Activated CD8-positive, alpha-beta memory T cell treated with anti-CD3 and anti-CD28 coated beads for 1 hour (primary cell): ENCODE results near the gene FAM20A.

Source experiments
- DNase-seq, 2 donors: peaks; one replicate each; pipeline ENCODE4 v3.0.0-alpha.2; 2020; ENCODE audit warnings: low read depth in 1 of 2; ENCODE audit errors: extremely low read depth in 1 of 2

Gene FAM20A

DNA sequence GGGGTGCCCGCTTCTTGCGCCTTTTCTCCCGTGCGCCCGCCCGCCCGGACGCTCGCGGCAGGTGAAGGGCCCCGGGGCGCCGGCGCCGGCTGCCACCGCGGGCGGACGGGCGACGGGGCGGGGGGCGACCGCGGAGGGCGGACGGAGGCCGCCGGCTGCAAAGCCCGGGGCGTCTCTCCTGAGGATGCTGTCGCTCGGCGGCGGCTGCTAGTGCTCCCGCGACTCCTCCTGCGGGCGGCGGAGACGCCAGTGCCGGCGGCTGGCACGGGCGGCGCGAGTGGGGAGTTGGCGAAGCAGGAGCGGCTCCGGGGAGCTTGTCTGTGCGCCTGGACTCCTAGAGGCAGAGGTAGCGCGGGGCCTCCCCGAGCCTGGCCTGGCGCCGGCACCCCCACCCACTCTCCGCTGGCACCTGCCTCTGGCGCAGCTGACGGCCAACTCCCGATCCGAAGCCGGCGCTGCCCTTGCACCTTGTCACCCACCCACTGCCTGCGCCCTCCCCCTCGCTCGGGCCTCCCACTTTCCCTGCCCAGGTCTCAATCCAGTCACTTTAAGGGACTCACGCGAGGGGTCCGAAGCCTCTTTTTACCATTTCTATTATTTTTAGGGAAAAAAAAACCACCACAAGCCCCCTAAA lies at the start of gene FAM20A:
Gene FAM20A, minus strand, starts transcription at position 437 of the 634 bp plus-strand sequence. CDS start 701 bp downstream, outside the sequence.
- no peak for DNase-seq

GRCh38 chr17:68649324-68649723 lies 48.2 kb upstream of the FAM20A start:
- DNase-seq, result no peak

DNA sequence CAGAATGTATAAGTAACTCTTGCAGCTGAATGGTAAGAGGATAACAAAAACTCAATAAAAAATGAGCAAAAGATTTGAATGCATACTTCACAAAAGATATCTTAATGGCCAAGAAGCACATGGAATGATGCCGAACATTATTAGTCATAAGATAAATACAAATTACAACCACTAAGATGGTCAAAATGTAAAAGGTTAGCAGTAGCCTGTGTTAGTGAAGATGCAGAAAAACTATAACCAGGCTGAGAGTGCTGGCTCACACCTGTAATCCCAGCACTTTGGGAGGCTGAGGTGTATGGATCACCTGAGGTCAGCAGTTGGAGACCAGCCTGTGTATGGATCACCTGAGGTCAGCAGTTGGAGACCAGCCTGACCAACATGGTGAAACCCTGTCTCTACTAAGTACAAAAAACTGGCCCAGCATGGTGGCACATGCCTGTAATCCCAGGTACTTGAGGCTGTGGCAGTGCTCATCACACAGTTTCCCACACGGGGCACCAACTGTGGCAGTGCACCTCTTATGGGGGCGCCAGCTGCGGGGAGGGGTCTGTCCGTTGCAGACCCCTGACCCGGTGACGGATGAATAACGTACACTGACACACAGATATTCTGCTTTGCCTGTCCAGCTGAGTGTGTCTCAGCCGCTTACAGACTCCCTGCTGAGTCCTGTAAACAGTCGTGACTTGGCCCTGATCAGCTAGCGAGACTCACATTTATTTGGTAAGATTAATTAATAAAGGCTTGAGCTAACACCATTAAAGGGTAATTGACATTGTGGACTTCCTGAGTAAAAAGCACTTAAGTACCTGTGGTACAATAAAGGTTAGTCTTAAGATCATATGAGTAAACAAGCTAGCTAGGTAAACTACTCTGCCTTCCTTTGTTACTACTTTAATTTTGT lies 45.7 kb upstream of the FAM20A start:
- DNase-seq, result no peak

DNA sequence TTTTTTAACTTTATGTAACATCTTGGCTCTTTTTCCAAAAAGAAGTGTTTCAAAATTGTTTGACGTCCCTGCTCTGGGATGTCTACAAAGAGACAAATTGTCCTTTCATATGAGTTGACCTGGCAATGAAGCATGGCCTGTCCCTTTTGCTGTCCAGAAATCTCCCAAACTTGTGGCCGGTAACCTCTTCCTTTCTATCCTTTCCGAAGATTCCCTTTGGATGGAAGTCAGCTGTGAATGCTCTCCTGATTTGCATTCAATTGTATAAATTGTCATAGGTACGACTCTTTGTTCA lies 40.9 kb upstream of the FAM20A start:
- no peak for DNase-seq

GRCh38 chr17:68641276-68642117 lies 40.3 kb upstream of the FAM20A start:
- no peak for DNase-seq

DNA sequence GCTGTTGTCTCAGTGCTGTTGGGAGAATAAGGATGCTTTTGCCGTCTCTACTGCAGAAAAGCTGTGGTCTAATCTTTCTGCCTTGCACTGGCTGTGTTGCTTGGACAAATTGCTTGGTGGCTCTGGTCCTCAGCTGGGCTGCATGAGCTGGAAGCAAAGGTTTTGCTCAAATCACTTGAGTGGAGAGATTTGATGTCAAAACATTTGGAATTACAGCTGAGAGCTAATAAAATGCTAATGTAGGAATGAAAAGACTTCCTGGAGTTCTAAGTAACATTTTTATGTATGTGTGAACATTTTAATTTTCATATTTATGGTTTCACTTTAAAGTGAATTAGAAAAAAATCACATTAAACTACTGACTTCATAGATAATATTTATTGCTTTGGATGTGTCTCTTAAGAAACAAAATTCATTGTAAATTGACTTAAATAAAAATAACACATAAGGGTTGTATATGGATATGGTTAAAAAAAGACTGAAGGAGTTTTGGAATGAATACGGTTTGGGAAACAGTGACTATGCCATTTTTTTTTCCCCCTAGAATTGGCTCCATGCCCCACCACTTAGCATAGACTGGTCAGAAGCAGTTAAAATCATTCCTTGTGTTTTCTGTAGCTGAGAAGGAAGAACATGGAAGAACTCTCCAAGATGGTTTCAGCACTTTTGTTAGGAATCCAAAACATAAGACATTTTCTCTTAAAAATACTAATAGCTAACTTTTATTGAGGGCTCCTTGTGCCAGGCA lies 39.2 kb upstream of the FAM20A start:
- DNase-seq, result no peak

GRCh38 chr17:68634345-68634876 lies 33.2 kb upstream of the FAM20A start:
- DNase-seq, result no peak

DNA sequence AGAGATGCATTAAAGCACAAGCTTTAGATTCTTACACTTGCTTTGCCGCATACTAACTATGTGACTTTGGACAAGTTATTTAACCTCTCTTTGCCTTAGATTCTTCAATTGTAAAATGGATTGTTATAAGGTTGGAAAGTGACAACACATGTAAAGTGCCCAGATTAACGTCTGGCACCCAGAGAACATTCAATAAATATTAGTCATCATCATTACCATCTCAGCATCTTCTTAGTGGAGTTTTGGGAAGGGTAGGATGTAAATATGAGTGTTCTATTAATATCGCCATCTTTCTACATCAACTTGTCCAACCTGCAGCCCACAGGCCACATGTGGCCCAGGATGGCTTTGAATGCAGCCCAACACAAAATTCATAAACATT lies 27.4 kb upstream of the FAM20A start:
- no peak for DNase-seq

GRCh38 chr17:68627956-68628575 lies 26.9 kb upstream of the FAM20A start:
- DNase-seq, result no peak

GRCh38 chr17:68624381-68624780 lies 23.2 kb upstream of the FAM20A start:
- DNase-seq, result no peak

DNA sequence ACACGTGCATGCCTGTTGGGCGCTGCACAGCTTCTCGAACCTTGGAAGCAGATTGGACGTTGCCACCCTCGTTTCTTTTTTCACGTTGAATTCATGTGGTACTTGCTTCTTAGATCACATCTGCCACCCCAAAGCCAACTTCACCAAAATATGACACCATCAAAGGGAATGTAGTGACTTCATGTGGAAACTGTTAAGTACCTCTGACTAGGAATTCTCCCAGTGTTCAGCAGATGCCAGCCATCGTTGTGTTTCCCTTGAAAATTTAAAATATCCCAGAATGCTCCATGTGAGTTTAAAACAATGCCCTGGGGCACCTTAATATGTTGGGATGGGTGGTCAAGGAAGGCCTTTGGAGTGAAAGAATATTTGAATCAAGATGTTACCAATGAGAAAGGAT lies 22.6 kb upstream of the FAM20A start:
- no peak for DNase-seq

GRCh38 chr17:68622423-68622822 lies 21.3 kb upstream of the FAM20A start:
- DNase-seq, result no peak

- DNase-seq, result no peak
Observed at GRCh38 chr17:68621065-68621464, 19.9 kb upstream of the FAM20A start.

GRCh38 chr17:68616334-68616733 lies 15.2 kb upstream of the FAM20A start:
- no peak for DNase-seq

GRCh38 chr17:68614718-68615117 lies 13.6 kb upstream of the FAM20A start:
- DNase-seq, result no peak

DNA sequence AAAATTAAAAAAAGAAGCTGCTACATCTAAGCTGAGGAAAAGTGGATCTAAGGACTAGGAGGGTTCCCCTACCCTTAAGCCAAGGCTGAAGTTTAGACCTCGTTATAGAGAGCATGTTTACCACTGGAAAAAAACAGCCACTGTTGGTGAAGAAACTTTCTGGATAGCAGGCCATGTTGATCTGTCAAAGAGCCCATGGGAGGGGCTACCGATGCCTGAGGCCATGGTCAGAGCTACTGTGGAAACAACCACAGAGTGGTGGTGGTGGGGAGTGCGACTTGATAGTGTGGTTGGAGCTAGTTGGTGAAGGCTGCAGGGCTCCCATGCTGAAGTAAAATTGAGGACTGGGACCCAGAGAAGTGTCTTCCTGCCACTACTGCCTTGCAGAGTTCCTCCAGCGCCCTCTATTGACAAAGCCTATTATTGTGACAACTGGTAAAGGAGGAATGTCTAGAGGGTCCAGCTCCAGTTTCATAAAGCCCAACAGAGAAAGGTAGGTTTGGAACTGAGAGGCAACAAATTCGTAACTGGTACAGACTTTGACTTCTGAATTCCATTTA lies 12.7 kb upstream of the FAM20A start:
- DNase-seq, result no peak

DNA sequence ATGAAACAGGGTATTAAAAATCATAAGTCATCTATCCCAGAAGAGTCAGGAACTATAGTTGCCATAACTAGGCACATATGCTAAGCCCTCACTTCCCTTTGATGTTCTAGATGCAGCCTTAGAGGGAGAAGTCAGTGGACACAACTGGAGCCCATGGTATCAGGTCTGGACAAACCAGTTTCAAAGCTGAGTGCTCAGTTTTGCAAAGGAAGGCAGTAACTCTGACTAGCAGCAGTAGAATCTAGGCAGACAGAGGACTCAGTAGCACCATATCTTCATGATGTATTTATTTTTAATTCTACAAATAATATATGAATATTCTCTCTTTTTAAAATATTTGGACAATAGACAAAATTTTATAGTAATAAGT lies 11.7 kb upstream of the FAM20A start:
- DNase-seq, result no peak

GRCh38 chr17:68612209-68612922 lies 11.2 kb upstream of the FAM20A start:
- no peak for DNase-seq
